ENCODE data around the gene CAD.

CAD gene

GRCh38 chr2:27231921-27232320 is 14.8 kb downstream of the CAD start:
- DNase-seq, result no peak

- DNase-seq, result no peak
Measured at GRCh38 chr2:27233341-27233740, 16.2 kb downstream of the CAD start.

GRCh38 chr2:27236136-27236535 is 19.0 kb downstream of the CAD start:
- no peak for DNase-seq

- DNase-seq, result no peak
Measured at GRCh38 chr2:27236626-27237025, 19.5 kb downstream of the CAD start.

- no peak for DNase-seq
Measured at GRCh38 chr2:27237341-27237945, 20.3 kb downstream of the CAD start.

- no peak for DNase-seq
Measured at GRCh38 chr2:27238976-27239375, 21.8 kb downstream of the CAD start.

- no peak for DNase-seq
Measured at GRCh38 chr2:27240406-27240805, 23.2 kb downstream of the CAD start.

- no peak for DNase-seq
Measured at GRCh38 chr2:27241761-27242613, 24.8 kb downstream of the CAD start.

- no peak for DNase-seq
Measured at GRCh38 chr2:27242614-27242951, 25.4 kb downstream of the CAD start.

- DNase-seq, result no peak
Measured at GRCh38 chr2:27243391-27244130, 26.4 kb downstream of the CAD start.

- DNase-seq, result no peak
Measured at GRCh38 chr2:27245116-27245515, 27.9 kb downstream of the CAD start.

GRCh38 chr2:27245626-27246025 is 28.5 kb downstream of the CAD start:
- DNase-seq, result no peak

GRCh38 chr2:27247893-27248292 is 30.7 kb downstream of the CAD start:
- no peak for DNase-seq

- DNase-seq, result no peak
Measured at GRCh38 chr2:27249159-27249890, 32.2 kb downstream of the CAD start.

GRCh38 chr2:27249891-27250651 is 32.9 kb downstream of the CAD start:
- DNase-seq, result no peak

GRCh38 chr2:27250652-27251379 is 33.6 kb downstream of the CAD start:
- no peak for DNase-seq

- no peak for DNase-seq
Measured at GRCh38 chr2:27251766-27252165, 34.6 kb downstream of the CAD start.

GRCh38 chr2:27255187-27255586 is 38.0 kb downstream of the CAD start:
- no peak for DNase-seq

- no peak for DNase-seq
Measured at GRCh38 chr2:27255660-27256059, 38.5 kb downstream of the CAD start.

GRCh38 chr2:27256855-27257454 is 39.8 kb downstream of the CAD start:
- DNase-seq, result no peak

- DNase-seq, result no peak
Measured at GRCh38 chr2:27258051-27258450, 40.9 kb downstream of the CAD start.

Data from left hindlimb (tissue), 1 donor.